ENCODE measurements around the gene MAP4. TPM values are rescaled to one million over a fixed set of nuclear protein-coding genes. Genes with fewer than 3 reads are reported as not detected.

Gene MAP4
- total and polyA plus RNA-seq, 8 donors, result 31.0 to 146 (median 92.4) TPM

GRCh38 chr3:47803480-47804025, 212.7 kb downstream of the MAP4 start:
- no peaks in the 10 kb centered on the region for H3K27me3 ChIP-seq
- peaks cover 21 to 34% (median 33%) of the 10 kb centered on the region in 4 donors for H3K36me3 ChIP-seq
- peak overlapping the region; percentile 98 to 99 (median 98) for H3K27ac ChIP-seq
- TF ChIP-seq EP300 (IDR thresholded peaks at IDR 0.05), result no peak
- no peak for TF ChIP-seq POLR2A (IDR thresholded peaks at IDR 0.05)
- no peak for TF ChIP-seq POLR2AphosphoS5 (IDR thresholded peaks at IDR 0.05)
- no peak for TF ChIP-seq CTCF (IDR thresholded peaks at IDR 0.05)
- H3K4me1 ChIP-seq, result peaks cover 14 to 29% (median 24%) of the 10 kb centered on the region in 4 donors
- 0 to 1% (median 0%) methylated on average over 11 to 20 of the region's 20 CpGs for WGBS, 5 donors
- intact Hi-C loops (cut with DNase I; ENCODE audit: low total_unique reads), result no loop called here
- DNase-seq, result no peak
- H3K9me3 ChIP-seq, result no peaks in the 10 kb centered on the region
- H3K4me3 ChIP-seq, result peak overlapping the region; percentile 77 to 92 (median 84)

GRCh38 chr3:47802734-47803479, 213.3 kb downstream of the MAP4 start, which contains the start of gene DHX30:
TSS of gene DHX30 (plus strand) at chr3:47803138. CDS start at chr3:47810684, 7,546 bp downstream.
- no peak for TF ChIP-seq POLR2A (IDR thresholded peaks at IDR 0.05)
- TF ChIP-seq POLR2AphosphoS5 (IDR thresholded peaks at IDR 0.05), result peak; percentile 14 to 74 (median 66)
- no peak for TF ChIP-seq EP300 (IDR thresholded peaks at IDR 0.05)
- no peak for TF ChIP-seq CTCF (IDR thresholded peaks at IDR 0.05)
- 0% methylated on average over 43 to 90 of the region's 90 CpGs for WGBS, 5 donors

More at GRCh38 chr3:47802734-47803479, 213.3 kb downstream of the MAP4 start, which contains the start of gene DHX30:
- Histone ChIP-seq H3K27me3 (no peaks in the 10 kb centered on the region), H3K4me3 (peak within 1 kb of the TSS; percentile 77 to 92 (median 84)), H3K27ac (peak within 1 kb of the TSS; percentile 98 to 99 (median 98)), H3K36me3 (peaks cover 18 to 27% (median 27%) of the 10 kb centered on the region in 4 donors), H3K4me1 (peaks cover 14 to 29% (median 24%) of the 10 kb centered on the region in 4 donors), H3K9me3 (no peaks in the 10 kb centered on the region)
- peak; percentile 89 to 96 for DNase-seq
- intact Hi-C loops (cut with DNase I; ENCODE audit: low total_unique reads), result no loop called here

Small RNA genes lying within 50 kb of the gene (small RNA-seq; reads per million reads assigned to genes)
- gene AC124916.2, result 0 reads per million in 4 donors
- 0 to 0.90 (median 0.13) reads per million in 4 donors for gene MIR1226
- 0 reads per million in 4 donors for gene RF00019
- 0 reads per million in 4 donors for gene RF02271

Other genes with a start within 250 kb of the MAP4 start
- 10 to 100 TPM; 19.8 to 64.3 (median 50.4) TPM for gene SMARCC1, start 234.5 kb downstream of the MAP4 start, total RNA-seq
- gene SMARCC1, start 234.5 kb downstream of the MAP4 start, polyA plus RNA-seq, result 10 to 100 TPM in 2 of 3 donors, 1 to 10 TPM in 1; 8.6 to 18.0 (median 16.7) TPM
- gene DHX30, start 213.3 kb downstream of the MAP4 start, total RNA-seq, result 10 to 100 TPM; 40.8 to 56.2 (median 50.1) TPM
- gene DHX30, start 213.3 kb downstream of the MAP4 start, polyA plus RNA-seq, result 10 to 100 TPM; 22.6 to 34.0 (median 26.2) TPM
- gene CDC25A, start 172.0 kb upstream of the MAP4 start, total RNA-seq, result 1 to 10 TPM; 1.3 to 5.7 (median 1.8) TPM
- gene CDC25A, start 172.0 kb upstream of the MAP4 start, polyA plus RNA-seq, result 1 to 10 TPM; 1.1 to 2.6 (median 1.2) TPM
- gene CAMP, start 207.1 kb upstream of the MAP4 start, total RNA-seq, result under 1 TPM in 1 of 5 donors, not detected in 4; 0.92 TPM
- 1 to 10 TPM in 1 of 3 donors, under 1 TPM in 1, not detected in 1; 0.87 to 1.4 TPM for gene CAMP, start 207.1 kb upstream of the MAP4 start, polyA plus RNA-seq
- 10 to 100 TPM in 1 of 5 donors, 1 to 10 TPM in 3, not detected in 1; 2.7 to 15.6 (median 5.2) TPM for gene ZNF589, start 224.7 kb upstream of the MAP4 start, total RNA-seq
- 1 to 10 TPM; 1.7 to 5.9 (median 2.1) TPM for gene ZNF589, start 224.7 kb upstream of the MAP4 start, polyA plus RNA-seq

Measured in stomach (tissue), 9 donors.